NCI-H1436 (cell line): ENCODE results near the gene LIMA1.
"Not testable (repeated sequence)": the region's sequence is repeated elsewhere in the genome, so short reads cannot be mapped to it uniquely, and the experiment has no call there.

ENCODE experiments used
- DNase-seq: peaks from one replicate; lab custom pipeline; 2025; lab: John Stamatoyannopoulos, UW

Gene LIMA1

DNA sequence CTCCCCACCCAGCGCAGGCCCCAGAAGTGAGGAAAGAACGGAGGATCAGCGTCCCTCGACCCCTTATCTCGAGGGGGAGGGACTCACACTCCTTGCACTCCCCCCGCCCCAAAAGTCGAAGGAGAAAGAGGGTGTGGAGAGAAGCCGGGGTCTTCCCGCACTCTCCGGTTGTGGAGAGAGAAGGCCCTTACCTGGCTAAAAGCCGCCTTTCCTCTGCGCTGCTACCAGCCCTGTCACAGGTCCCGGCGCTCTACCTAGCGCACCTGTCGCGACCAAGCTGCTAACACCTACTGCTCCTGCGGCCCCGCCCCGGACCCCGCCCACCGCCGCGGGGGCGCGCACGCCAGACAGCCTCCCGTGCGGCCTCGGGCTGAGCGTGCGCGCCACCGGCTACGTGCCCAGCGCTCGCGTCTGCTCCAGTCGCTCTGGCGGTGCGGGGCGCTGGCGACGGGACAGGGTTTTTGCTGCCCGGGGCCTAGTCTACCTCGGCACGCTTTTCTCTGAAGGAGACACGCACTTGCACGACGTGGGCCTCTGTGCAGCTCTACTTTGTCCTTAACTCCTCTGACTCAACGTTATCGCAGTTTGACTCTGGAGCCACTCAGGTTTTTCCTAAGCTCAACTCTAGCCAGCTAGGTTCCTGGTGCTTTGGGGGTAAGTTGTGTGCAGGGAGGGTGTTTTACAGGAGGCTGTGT lies at the start of gene LIMA1:
LIMA1 (minus strand) TSS at position 292 of the 695 bp plus-strand sequence. CDS start 34,769 bp downstream, outside the sequence.
- DNase-seq, result peak; percentile 86

DNA sequence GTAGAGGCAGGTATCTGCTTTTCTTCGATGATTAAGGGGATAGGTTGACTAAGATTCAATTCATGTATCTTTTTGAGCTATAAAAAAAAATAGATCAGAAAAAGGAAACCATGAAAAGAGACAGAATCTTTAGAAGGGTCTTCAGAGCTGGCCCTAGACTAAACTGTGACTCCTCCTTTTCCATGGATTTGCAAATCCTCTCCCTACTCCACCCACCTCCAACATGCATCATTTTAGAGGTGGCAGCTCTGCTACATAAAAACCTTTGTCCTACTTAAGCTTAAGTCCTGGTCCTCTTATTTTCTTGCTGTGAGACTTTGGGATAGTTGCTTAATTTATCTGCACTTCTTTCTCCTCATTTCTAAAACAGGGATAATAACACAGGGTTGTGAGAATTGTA lies 48.4 kb upstream of the LIMA1 start:
- no peak for DNase-seq

DNA sequence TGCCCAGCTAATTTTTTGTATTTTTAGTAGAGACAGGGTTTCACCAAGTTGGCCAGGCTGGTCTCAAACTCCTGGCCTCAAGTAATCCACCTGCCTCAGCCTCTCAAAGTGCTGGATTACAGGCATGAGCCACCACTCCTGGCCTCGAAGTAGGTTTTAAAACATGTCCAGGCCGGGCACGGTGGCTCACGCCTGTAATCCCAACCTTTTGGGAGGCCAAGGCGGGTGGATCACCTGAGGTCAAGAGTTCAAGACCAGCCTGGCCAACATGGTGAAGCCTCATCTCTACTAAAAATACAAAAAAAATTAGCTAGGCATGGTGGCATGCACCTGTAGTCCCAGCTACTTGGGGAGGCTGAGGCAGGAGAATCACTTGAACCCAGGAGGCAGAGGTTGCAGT lies 45.3 kb upstream of the LIMA1 start:
- not testable (repeated sequence) for DNase-seq

DNA sequence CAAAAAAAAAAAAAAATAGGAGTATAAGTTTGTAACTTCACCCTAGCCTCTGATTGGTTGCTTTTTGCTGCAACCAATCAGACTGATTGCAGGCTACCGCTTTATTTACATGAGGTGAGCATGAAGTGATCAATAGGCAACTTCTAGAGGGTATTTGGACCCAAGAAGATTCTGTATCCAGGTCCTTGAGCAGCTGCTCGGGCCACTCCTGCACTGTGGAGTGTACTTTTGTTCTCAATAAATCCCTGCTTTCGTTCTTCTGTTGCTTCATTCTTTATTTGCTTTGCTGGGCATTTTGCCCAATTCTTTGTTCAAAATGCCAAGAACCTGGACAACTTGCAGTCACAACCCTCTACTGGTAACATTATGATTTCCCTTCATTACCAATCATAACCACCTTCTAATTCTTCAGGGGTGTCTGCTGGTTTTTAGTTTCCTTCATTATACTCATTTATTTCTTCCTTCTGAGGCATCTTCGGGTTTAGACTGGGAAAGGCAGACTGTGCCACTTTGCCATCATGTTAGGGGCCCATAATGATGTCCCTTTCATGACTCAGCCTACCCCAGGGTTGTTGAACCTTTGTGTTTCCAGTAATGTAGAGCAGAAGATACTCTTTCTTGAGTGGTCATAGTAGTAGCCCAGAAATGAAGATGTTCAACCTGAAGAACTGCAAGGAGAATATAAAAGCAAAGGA lies 43.4 kb upstream of the LIMA1 start:
- DNase-seq, result no peak

DNA sequence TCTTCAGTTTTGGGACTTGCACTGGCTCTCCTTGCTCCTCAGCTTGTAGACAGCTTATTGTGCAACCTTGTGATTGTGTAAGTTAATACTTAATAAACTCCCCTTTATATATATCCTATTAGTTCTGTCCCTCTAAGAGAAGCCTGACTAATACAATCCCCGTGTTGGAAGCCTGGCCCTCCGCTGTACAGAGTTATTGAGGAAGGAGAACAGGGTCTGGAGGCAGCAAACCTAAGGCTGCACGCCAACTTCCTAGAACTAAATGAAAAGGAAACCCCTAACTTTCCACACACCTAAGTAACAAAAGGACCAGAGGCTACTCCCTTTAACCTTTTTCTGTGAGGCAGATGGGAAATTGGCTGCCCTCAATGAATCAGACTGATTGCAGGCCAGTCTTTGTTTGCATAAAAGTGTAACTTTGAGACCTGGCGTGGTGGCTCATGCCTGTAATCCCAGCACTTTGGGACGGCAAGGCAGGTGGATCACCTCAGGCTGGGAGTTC lies 42.6 kb upstream of the LIMA1 start:
- no peak for DNase-seq

DNA sequence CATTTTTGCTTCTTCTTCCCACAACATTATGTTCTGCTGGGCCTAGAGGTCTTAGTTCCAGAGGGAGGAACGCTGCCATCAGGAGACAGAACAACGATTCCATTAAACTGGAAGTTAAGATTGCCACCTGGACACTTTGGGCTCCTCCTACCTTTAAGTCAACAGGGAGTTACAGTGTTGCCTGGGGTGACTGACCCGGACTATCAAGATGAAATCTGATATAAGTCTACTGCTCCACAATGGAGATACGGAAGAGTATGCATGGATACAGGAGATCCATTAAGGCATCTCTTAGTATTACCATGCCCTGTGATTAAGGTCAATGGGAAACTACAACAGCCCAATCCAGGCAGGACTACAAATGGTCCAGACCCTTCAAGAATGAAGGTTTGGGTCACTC lies 41.5 kb upstream of the LIMA1 start:
- not testable (repeated sequence) for DNase-seq

DNA sequence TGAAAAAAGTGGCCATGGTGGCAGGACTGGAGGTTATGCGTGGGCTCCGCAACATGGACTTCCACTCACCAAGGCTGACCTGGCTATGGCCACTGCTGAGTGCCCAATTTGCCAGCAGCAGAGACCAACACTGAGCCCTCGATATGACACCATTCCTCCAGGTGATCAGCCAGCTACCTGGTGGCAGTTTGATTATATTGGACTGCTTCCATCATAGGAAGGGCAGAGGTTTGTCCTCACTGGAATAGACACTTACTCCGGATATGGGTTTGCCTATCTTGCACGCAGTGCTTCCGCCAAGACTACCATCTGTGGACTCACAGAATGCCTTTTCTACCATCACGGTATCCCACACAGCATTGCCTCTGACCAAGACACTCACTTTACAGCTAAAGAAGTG lies 40.8 kb upstream of the LIMA1 start:
- not testable (repeated sequence) for DNase-seq

DNA sequence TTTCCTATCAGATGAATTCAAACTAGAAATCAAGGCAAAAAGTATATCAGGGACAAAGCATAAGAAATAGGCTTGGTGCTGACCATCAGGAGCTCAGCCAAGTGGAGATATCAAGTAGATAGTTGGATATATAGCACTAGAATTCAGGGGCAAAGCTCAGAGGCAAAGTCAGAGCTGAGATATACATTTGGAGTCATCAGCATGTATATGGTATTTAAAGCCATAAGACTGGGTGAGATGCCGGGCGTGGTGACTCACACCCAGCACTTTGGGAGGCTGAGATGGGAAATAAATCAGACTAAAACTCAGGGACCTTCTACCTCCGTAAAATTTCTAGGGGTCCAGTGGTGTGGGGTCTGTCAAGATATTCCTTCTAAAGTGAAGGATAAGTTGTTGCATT lies 38.9 kb upstream of the LIMA1 start:
- no peak for DNase-seq

DNA sequence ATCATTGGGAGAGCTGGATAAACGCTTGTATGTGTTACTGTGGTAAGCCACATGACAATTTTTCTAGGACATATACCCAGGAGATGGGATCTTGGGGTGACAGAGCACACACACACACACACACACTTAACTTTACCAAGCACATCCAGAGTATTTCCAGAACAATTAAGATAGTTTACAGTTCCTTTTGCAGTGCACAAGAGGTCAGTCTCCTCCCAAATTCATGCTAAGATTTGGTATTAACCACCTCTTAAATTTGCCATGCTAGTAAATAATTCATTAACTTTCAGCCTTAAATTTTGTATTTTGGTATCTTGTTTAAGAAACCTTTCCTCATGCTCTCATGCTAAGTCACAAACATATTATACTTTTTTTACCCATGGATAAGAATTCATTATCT lies 33.9 kb upstream of the LIMA1 start:
- no peak for DNase-seq

DNA sequence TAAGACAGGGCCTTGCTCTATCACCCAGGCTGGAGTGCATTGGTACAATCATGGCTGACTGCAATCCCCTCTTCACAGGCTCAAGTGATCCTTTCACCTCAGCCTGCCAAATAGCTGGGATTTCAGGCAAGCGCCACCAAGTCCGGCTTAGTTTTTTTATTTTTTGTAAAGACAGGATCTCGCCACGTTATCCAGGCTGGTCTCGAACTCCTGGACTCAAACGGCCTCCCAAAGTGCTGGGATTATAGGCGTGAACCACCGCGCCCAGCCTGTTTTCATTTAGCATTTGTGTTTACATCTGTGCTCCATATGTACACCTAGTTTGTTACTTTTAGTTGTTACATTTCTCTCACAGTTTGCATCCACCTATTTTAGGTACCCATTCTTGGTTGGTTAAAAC lies 32.5 kb upstream of the LIMA1 start:
- DNase-seq, result no peak

DNA sequence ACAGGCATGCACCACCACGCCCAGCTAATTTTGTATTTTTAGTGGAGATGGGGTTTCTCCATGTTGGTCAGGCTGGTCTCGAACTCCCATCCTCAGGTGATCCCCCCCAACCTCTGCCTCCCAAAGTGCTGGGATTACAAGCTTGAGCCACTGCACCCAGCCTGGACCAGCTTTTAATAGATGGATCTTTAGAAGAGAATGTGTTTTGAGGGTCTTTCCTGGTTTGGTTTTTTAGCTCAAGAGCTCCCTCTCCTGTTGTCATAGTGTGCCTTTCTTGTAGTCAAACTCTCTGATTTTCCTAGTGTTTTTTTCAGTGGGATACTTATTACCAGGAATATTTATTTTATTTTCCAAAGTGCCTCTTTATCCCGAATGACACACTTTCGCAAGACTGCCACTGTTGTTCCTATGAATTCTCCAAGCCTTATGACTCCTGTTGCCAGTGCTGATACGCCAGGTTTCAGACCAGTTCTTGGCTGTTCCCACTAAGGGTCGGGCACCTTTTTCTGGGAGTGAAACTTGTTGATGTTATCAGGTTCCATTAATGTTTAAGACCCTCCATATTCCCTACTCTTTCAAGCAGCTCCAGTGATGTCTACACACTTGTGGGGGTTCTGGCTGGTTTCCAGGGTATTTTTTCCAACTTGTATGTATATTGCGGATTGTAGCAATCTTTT lies 31.5 kb upstream of the LIMA1 start:
- DNase-seq, result peak; percentile 8

DNA sequence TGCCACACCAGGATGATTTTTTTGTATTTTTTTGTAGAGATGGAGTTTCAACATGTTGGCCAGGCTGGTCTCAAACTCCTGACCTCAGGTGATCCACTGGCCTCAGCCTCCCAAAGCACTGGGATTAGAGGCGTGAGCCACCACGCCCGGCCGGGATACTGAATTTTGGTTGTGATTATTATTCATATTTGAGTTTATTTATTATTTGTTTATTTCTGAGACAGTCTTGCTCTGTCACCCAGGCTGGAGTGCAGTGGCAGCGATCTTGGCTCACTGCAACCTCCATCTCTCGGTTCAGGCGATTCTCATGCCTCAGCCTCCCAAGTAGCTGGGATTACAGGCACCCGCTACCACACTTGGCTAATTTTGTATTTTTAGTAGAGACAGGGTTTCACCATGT lies 30.7 kb upstream of the LIMA1 start:
- DNase-seq, result not testable (repeated sequence)

DNA sequence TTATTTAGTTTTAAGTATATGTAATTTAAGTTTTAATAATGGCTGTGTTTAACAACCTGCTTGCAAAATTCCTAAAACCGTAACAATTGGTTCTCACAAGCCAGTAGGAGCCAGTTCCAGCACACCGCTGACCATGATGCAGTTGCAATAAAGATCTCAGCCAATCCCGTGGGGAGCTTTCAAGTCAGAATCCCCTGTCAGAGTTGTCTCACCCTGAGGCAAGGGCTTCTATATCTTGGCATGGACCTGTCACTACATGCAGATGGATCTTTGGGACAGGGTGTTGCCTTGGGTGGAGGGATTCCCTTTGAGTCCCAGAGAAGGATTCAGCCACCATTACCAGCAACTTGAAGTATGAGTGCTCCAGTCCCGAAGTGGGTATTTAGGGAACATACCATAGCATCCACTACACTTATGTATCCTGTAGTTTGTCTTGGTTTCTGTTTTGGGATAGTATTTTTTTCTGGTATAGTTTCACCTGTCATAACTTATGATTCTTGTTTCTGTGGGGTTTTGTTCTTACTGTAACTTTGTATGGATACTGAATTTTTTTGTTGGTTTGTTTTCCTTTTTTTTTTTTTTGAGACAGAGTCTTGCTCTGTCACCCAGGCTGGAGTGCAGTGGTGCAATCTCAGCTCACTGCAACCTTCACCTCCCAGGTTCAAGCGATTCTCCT lies 30.1 kb upstream of the LIMA1 start:
- DNase-seq, result no peak

DNA sequence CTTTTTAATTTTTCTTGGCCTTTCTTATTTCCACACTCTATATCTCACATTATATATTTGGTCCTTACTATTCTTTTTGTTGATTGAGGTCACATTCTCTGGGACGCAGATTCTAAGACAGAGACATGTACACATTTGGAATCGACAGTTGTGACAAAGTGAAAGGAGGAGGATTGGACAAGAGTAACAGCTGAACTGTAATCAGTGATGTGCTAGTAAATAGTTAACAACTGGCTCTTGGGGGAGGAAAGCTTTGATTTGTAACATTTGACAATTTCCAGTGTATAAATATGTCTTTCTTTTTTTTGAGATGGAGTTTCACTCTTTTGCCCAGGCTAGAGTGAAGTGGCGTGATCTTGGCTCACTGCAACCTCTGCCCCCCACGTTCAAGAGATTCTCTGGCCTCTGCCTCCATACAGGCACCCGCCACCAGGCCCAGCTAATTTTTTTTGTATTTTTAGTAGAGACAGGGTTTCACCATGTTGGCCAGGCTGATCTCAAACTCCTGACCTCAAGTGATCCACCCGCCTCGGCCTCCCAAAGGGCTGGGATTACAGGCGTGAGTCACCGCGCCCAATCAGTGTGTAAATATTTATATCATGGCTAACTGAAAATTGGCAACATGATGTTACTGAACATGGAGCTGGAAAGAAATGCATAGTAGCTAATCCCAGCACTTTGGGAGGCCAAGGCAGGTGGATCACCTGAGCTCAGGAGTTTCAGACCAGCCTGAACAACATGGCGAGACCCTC lies 28.7 kb upstream of the LIMA1 start:
- not testable (repeated sequence) for DNase-seq

DNA sequence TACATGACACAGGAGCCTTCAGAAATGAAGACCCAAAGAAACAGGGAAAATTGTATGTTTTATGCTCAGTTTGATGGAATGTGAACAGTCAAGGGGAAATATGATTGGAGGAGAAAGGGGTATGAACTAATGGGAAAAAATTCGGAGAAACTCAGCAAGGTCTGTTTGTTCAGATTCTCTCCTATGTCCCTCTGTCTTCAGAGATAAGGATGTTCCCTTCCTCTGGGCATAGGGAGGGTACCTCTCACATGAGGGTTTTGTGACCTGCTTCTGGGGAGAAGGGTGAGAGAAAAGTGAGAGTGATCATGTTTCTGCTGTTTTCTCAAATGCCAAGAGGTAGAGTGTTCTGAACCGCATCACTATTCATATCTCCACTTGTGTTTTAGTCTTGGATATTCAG lies 26.6 kb upstream of the LIMA1 start:
- DNase-seq, result no peak

DNA sequence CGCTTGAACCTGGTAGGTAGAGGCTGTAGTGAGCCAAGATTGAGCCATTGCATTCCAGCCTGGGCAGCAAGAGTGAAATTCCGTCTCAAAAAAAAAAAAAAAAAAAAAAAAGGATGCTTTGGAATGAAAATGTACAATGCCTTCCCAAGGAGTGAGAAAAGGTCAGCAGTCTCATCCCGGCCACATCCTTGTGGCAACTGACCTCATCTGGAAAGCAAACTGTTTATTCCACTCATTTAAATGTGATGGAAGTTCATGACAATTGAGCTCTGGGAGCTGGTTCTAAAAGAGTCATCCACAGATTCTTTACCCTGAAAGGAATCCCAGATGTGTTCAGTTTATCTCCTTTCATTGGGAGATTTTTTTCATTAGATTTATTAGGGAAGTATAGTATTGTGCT lies 19.4 kb upstream of the LIMA1 start:
- no peak for DNase-seq

DNA sequence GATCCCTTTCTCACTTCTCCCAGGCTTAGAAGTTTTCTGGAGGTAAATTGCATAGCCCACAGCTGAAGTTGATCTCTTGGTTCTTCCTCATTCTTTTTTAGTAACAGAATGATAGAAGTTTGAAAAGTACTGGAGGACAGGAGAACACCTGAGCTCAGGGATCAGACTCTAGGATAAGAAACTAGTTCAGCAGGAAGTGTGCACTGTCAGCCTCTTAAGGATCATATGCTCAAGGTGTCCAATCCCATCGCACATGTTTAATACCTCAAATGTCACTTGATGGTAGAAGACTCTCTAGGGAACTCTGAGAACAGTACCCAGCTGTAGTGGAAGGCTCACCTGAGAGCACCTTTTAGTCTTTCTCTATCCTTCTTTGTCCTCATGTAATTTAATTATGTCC lies 14.7 kb upstream of the LIMA1 start:
- no peak for DNase-seq

DNA sequence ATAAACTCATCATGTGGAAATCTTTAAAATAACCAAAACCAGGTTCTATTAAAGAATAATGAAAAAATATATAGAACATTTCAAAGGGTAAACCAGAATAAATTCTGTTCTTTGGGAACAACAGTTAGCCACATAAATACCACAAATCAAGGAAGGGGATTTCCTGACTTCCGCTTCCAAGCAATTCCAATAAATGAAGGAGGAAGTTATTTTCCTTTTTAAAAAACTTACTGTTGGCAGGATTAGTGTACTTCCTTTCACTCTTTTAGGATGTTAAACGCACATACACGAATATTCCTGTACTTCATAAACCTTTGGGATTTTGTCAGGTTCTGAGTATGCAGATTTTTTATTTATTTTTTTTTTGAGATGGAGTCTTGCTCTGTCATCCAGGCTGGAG lies 13.7 kb upstream of the LIMA1 start:
- no peak for DNase-seq

DNA sequence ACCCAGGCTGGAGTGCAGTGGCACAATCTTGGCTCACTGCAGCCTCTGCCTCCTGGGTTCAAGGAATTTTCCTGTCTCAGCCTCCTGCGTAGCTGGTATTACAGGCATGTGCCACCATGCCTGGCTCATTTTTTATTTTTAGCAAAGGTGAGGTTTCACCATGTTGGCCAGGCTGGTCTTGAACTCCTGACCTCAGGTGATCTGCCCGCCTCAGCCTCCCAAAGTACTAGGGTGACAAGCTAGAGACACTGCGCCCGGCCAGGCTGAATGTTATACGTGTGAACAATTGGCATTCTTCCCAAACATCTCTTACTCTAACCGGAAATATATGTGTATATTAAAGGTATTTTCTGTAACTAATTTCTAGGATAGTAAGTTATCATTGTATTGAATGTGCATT lies 13.2 kb upstream of the LIMA1 start:
- DNase-seq, result no peak

DNA sequence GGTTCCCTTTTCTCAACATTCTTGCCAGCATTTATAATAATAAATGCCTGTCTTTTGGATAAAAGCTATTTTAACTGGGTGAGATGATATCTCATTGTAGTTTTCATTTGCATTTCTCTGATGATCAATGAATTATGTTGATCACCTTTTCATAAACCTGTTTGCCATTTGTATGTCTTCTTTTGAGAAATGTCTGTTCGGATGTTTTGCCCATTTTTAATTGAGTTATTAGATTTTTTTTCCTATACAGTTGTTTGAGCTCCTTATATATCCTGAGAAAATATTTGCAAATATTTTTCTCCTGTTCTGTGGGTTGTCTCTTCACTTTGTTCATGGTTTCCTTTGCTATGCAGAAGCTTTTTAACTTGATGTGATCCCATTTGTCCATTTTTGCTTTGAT lies 8.1 kb upstream of the LIMA1 start:
- DNase-seq, result no peak

DNA sequence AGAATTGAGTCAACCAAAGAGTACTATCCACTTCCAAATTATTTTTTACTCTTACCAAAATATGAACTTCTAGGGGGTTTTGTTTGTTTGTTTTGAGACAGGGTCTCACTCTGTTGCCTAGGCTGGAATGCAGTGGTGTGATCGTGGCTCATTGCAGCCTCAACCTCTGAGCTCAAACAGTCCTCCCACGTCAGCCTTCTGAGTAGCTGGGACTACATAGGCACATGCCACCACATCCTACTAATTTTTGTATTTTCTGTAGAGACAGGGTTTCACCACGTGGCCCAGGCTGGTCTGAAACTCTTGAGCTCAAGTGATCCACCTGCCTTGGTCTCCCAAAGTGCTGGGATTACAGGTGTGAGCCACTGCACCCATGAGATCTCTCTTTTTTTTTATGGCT lies 7.4 kb upstream of the LIMA1 start:
- DNase-seq, result not testable (repeated sequence)

DNA sequence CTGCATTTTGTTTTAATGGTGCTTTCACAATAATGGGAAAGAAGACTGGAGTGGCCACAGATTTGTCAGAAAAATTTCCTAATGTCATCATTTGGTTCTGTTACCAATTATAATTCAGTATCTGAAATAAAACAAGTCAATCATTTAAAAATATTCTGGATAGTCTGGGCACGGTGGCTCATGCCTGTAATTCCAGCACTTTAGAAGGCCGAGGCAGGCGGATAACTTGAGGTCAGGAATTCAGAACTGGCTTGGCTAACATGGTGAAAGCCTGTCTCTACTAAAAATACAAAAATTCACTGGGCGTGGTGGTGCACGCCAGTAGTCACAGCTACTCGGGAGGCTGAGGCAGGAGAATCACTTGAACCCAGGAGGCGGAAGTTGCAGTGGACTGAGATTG lies 4.0 kb upstream of the LIMA1 start:
- DNase-seq, result no peak
